SK-N-SH treated with all-trans-retinoic acid at 6 μM for 48 hours (cell line): ENCODE results near the gene CATSPER4.

Source experiments
- ATAC-seq: fragments of 200-7000 bp; cut with Tn5 transposase; 3 replicates; pipeline ENCODE4 v1.9.1; 2020; ENCODE audit warnings: mild to moderate bottlenecking, moderate library complexity
- ARNTL ChIP-seq: fragments of 450-650 bp; formaldehyde crosslinking; IDR thresholded peaks from 2 replicates; pipeline ENCODE4 v1.5.0; 2020; ENCODE audit warnings: low read depth, mild to moderate bottlenecking, moderate library complexity, borderline replicate concordance
- BACH2 ChIP-seq: fragments of 250-450 bp; sonication (Bioruptor Pico); IDR thresholded peaks from 2 replicates; pipeline ENCODE4 v1.9.0; 2021; ENCODE audit warnings: mild to moderate bottlenecking, borderline replicate concordance
- CREB5 ChIP-seq: fragments of 250-450 bp; sonication (Bioruptor Pico); IDR thresholded peaks from 2 replicates; pipeline ENCODE4 v1.5.1; 2020; ENCODE audit warnings: low read depth, mild to moderate bottlenecking, moderate library complexity
- CSDC2 ChIP-seq: fragments of 250-450 bp; sonication (Bioruptor Pico); IDR thresholded peaks from 2 replicates; pipeline ENCODE4 v1.5.0; 2020; ENCODE audit warnings: mild to moderate bottlenecking, moderate library complexity
- CSRNP3 ChIP-seq: fragments of 250-450 bp; sonication (Bioruptor Pico); IDR thresholded peaks from 2 replicates; pipeline ENCODE4 v1.5.1; 2021; ENCODE audit warnings: mild to moderate bottlenecking, moderate library complexity
- GLIS3 ChIP-seq: fragments of 250-450 bp; sonication (Bioruptor Pico); IDR thresholded peaks from 2 replicates; pipeline ENCODE4 v1.5.0; 2020; ENCODE audit warnings: mild to moderate bottlenecking, moderate library complexity
- ISL1 ChIP-seq: fragments of 250-450 bp; sonication (Bioruptor Pico); IDR thresholded peaks from 2 replicates; pipeline ENCODE4 v2.1.2; 2022; ENCODE audit warnings: mild to moderate bottlenecking, moderate library complexity
- RARB ChIP-seq: fragments of 250-450 bp; sonication (Bioruptor Pico); IDR thresholded peaks from 2 replicates; pipeline ENCODE4 v1.8.0; 2021; ENCODE audit warnings: mild to moderate bottlenecking, moderate library complexity
- SNAI2 ChIP-seq: fragments of 250-450 bp; sonication (Bioruptor Pico); IDR thresholded peaks from 2 replicates; pipeline ENCODE4 v1.5.0; 2020; ENCODE audit warnings: mild to moderate bottlenecking, moderate library complexity
- TCF4 ChIP-seq: fragments of 250-450 bp; sonication (Bioruptor Pico); IDR thresholded peaks from 2 replicates; pipeline ENCODE4 v1.8.0; 2021; ENCODE audit warnings: mild to moderate bottlenecking, moderate library complexity, borderline replicate concordance
- TOX ChIP-seq: fragments of 250-450 bp; sonication (Bioruptor Pico); IDR thresholded peaks from 2 replicates; pipeline ENCODE4 v1.8.0; 2021; ENCODE audit warnings: mild to moderate bottlenecking, moderate library complexity, borderline replicate concordance
- ZFP30 ChIP-seq: fragments of 450-650 bp; formaldehyde crosslinking; IDR thresholded peaks from 2 replicates; pipeline ENCODE4 v1.5.0; 2022; ENCODE audit warnings: mild to moderate bottlenecking, moderate library complexity
- ZNF565 ChIP-seq: fragments of 450-650 bp; formaldehyde crosslinking; conservative IDR thresholded peaks from 2 replicates; pipeline ENCODE4 v1.5.0; 2020; ENCODE audit warnings: low read depth, mild to moderate bottlenecking, moderate library complexity
- ZNF70 ChIP-seq: fragments of 450-650 bp; formaldehyde crosslinking; IDR thresholded peaks from 2 replicates; pipeline ENCODE4 v1.5.0; 2020; ENCODE audit warnings: mild to moderate bottlenecking, moderate library complexity
- ZNF8 ChIP-seq: fragments of 450-650 bp; formaldehyde crosslinking; IDR thresholded peaks from 2 replicates; pipeline ENCODE4 v1.5.0; 2020; ENCODE audit warnings: mild to moderate bottlenecking, moderate library complexity
- TF ChIP-seq, protein P1 (sequence below): fragments of 250-450 bp; sonication (Bioruptor Pico); IDR thresholded peaks from 2 replicates; pipeline ENCODE4 v1.8.0; 2020; ENCODE audit warnings: mild to moderate bottlenecking, moderate library complexity, borderline replicate concordance
- TF ChIP-seq, protein P2 (sequence below): fragments of 250-450 bp; sonication (Bioruptor Pico); IDR thresholded peaks from 2 replicates; pipeline ENCODE4 v1.5.0; 2020; ENCODE audit warnings: mild to moderate bottlenecking, moderate library complexity

CATSPER4 gene

DNA sequence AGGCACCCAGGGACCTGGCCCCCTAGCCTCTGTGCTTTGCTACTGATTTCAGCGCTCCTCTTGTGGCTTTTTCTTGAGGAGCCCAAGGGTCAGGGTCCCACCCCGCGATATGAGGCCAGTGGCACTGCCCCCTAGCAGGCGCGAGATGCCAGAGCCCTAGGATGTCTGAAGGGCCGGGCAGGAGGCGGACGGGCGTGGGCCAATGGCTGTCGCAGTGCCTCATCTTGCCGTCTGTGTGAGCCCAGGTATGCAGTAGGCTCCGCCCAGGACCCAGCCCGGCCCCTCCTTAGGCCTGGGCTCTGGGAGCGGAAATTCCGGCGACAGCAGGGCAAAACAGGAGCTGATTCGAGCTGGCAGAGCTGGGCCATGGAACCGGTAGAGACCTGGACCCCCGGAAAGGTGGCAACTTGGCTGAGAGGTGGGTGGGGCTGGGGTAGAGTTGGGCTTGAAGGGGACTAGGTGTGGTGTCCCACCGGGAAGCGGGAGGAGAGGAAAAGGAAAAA, 13.2 kb upstream of the CATSPER4 start, which contains the start of gene CNKSR1:
CNKSR1 (plus strand) TSS at position 310 of the 503 bp plus-strand sequence; CDS start at position 367, 57 bp downstream.
- TF ChIP-seq ZNF70 (CRISPR knock-in tag) (no peak), TCF4 (CRISPR knock-in tag) (no peak)
- ATAC-seq, result no peak

- no peak for ATAC-seq
- TF ChIP-seq ISL1 (CRISPR knock-in tag), result no peak
- TF ChIP-seq BACH2 (CRISPR knock-in tag), result no peak
- no peak for TF ChIP-seq CSRNP3 (CRISPR knock-in tag)
- no peak for TF ChIP-seq TCF4 (CRISPR knock-in tag)
- no peak for TF ChIP-seq ZFP30 (CRISPR knock-in tag)
- TF ChIP-seq, protein P1, sequence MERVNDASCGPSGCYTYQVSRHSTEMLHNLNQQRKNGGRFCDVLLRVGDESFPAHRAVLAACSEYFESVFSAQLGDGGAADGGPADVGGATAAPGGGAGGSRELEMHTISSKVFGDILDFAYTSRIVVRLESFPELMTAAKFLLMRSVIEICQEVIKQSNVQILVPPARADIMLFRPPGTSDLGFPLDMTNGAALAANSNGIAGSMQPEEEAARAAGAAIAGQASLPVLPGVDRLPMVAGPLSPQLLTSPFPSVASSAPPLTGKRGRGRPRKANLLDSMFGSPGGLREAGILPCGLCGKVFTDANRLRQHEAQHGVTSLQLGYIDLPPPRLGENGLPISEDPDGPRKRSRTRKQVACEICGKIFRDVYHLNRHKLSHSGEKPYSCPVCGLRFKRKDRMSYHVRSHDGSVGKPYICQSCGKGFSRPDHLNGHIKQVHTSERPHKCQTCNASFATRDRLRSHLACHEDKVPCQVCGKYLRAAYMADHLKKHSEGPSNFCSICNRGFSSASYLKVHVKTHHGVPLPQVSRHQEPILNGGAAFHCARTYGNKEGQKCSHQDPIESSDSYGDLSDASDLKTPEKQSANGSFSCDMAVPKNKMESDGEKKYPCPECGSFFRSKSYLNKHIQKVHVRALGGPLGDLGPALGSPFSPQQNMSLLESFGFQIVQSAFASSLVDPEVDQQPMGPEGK (CRISPR knock-in tag), result no peak
Measured at GRCh38 chr1:26180010-26180506, 10.3 kb upstream of the CATSPER4 start.

GRCh38 chr1:26181586-26182382, 8.6 kb upstream of the CATSPER4 start:
- TF ChIP-seq ZFP30 (CRISPR knock-in tag), result no peak
- TF ChIP-seq CSRNP3 (CRISPR knock-in tag), result no peak
- no peak for TF ChIP-seq ISL1 (CRISPR knock-in tag)
- TF ChIP-seq RARB, result no peak
- TF ChIP-seq, protein P2, sequence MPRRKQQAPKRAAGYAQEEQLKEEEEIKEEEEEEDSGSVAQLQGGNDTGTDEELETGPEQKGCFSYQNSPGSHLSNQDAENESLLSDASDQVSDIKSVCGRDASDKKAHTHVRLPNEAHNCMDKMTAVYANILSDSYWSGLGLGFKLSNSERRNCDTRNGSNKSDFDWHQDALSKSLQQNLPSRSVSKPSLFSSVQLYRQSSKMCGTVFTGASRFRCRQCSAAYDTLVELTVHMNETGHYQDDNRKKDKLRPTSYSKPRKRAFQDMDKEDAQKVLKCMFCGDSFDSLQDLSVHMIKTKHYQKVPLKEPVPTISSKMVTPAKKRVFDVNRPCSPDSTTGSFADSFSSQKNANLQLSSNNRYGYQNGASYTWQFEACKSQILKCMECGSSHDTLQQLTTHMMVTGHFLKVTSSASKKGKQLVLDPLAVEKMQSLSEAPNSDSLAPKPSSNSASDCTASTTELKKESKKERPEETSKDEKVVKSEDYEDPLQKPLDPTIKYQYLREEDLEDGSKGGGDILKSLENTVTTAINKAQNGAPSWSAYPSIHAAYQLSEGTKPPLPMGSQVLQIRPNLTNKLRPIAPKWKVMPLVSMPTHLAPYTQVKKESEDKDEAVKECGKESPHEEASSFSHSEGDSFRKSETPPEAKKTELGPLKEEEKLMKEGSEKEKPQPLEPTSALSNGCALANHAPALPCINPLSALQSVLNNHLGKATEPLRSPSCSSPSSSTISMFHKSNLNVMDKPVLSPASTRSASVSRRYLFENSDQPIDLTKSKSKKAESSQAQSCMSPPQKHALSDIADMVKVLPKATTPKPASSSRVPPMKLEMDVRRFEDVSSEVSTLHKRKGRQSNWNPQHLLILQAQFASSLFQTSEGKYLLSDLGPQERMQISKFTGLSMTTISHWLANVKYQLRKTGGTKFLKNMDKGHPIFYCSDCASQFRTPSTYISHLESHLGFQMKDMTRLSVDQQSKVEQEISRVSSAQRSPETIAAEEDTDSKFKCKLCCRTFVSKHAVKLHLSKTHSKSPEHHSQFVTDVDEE (CRISPR knock-in tag), result no peak
- TF ChIP-seq, protein P1 (CRISPR knock-in tag), result no peak
- no peak for TF ChIP-seq BACH2 (CRISPR knock-in tag)
- no peak for TF ChIP-seq ZNF8
- no peak for TF ChIP-seq ARNTL (CRISPR knock-in tag)
- no peak for TF ChIP-seq CREB5 (CRISPR knock-in tag)
- TF ChIP-seq TCF4 (CRISPR knock-in tag), result no peak
- TF ChIP-seq TOX, result no peak
- TF ChIP-seq SNAI2 (CRISPR knock-in tag), result no peak
- TF ChIP-seq ZNF70 (CRISPR knock-in tag), result no peak
- no peak for TF ChIP-seq CSDC2
- no peak for TF ChIP-seq GLIS3 (CRISPR knock-in tag)
- no peak for TF ChIP-seq ZNF565 (CRISPR knock-in tag)
- no peak for ATAC-seq
